ENCODE data around the gene PDE9A. TPM values are rescaled to one million over a fixed set of nuclear protein-coding genes. Genes with fewer than 3 reads are reported as not detected.

PDE9A gene
- total RNA-seq, 1 donor from 2014 or later = 1.6 TPM

- Histone ChIP-seq H3K4me3 (ENCODE audit: low read depth, low read length) (no peak overlapping the region), H3K27me3 (ENCODE audit: control insufficient read depth, insufficient read depth, low read length) (peaks cover 23% of the 10 kb centered on the region), H3K36me3 (ENCODE audit: control insufficient read depth, insufficient read depth, low read length) (no peaks in the 10 kb centered on the region)
- FAIRE-seq (peak; percentile 47), DNase-seq (ENCODE audit: low read depth) (no peak)
- no peak for TF ChIP-seq CTCF (IDR thresholded peaks at IDR 0.05; ENCODE audit: insufficient read depth, low read length, severe bottlenecking)
These were observed 1.7 kb downstream of the PDE9A start for GRCh38 chr21:42654913-42655795.

GRCh38 chr21:42655796-42656770 is 2.7 kb downstream of the PDE9A start:
- Histone ChIP-seq H3K36me3 (ENCODE audit: control insufficient read depth, insufficient read depth, low read length) (no peaks in the 10 kb centered on the region), H3K4me3 (ENCODE audit: low read depth, low read length) (no peak overlapping the region), H3K27me3 (ENCODE audit: control insufficient read depth, insufficient read depth, low read length) (peaks cover 23% of the 10 kb centered on the region)
- DNase-seq (ENCODE audit: low read depth) (peak; percentile 40), FAIRE-seq (no peak)
- TF ChIP-seq CTCF (IDR thresholded peaks at IDR 0.05; ENCODE audit: insufficient read depth, low read length, severe bottlenecking) = no peak

GRCh38 chr21:42656872-42657271 is 3.5 kb downstream of the PDE9A start:
- Histone ChIP-seq H3K4me3 (ENCODE audit: low read depth, low read length) (no peak overlapping the region), H3K27me3 (ENCODE audit: control insufficient read depth, insufficient read depth, low read length) (peaks cover 23% of the 10 kb centered on the region), H3K36me3 (ENCODE audit: control insufficient read depth, insufficient read depth, low read length) (no peaks in the 10 kb centered on the region)
- no peak for TF ChIP-seq CTCF (IDR thresholded peaks at IDR 0.05; ENCODE audit: insufficient read depth, low read length, severe bottlenecking)
- no peak for DNase-seq (ENCODE audit: low read depth)
- FAIRE-seq = no peak

- no peak for TF ChIP-seq CTCF (IDR thresholded peaks at IDR 0.05; ENCODE audit: insufficient read depth, low read length, severe bottlenecking)
- Histone ChIP-seq H3K36me3 (ENCODE audit: control insufficient read depth, insufficient read depth, low read length) (no peaks in the 10 kb centered on the region), H3K27me3 (ENCODE audit: control insufficient read depth, insufficient read depth, low read length) (peaks cover 18% of the 10 kb centered on the region), H3K4me3 (ENCODE audit: low read depth, low read length) (no peak overlapping the region)
- FAIRE-seq (no peak), DNase-seq (ENCODE audit: low read depth) (no peak)
These were observed 4.4 kb downstream of the PDE9A start for GRCh38 chr21:42657676-42658319.

- no peak overlapping the region for H3K4me3 ChIP-seq (ENCODE audit: low read depth, low read length)
- TF ChIP-seq CTCF (IDR thresholded peaks at IDR 0.05; ENCODE audit: insufficient read depth, low read length, severe bottlenecking) = no peak
- H3K36me3 ChIP-seq (ENCODE audit: control insufficient read depth, insufficient read depth, low read length) = no peaks in the 10 kb centered on the region
- peaks cover 15% of the 10 kb centered on the region for H3K27me3 ChIP-seq (ENCODE audit: control insufficient read depth, insufficient read depth, low read length)
- DNase-seq (ENCODE audit: low read depth) = no peak
- FAIRE-seq = no peak
These were observed 5.1 kb downstream of the PDE9A start for GRCh38 chr21:42658320-42659105.
